ENCODE results near the gene C10orf105.

Gene C10orf105

DNA sequence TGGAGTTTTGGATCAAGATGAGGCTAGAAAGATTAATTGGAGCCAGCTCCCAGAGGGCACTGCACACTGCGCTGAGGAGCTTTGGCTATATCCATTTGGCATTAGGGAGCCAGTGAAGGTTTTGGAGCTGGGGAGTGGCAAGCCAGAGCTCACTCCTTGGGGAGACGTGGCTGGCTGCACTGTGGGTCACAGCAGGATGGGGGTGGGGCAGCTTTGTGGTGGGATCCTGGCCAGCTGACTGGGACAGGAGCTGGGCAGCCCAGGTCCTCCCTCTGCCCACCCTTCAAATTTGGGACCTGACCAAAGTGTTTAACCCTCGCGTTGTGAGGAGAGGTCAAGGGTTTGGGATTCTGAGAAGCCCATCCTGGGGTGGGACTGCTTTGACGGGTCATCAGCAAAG, 5.0 kb downstream of the C10orf105 start:
- no peak for DNase-seq (ENCODE audit: low spot score)
- TF ChIP-seq, protein P1, sequence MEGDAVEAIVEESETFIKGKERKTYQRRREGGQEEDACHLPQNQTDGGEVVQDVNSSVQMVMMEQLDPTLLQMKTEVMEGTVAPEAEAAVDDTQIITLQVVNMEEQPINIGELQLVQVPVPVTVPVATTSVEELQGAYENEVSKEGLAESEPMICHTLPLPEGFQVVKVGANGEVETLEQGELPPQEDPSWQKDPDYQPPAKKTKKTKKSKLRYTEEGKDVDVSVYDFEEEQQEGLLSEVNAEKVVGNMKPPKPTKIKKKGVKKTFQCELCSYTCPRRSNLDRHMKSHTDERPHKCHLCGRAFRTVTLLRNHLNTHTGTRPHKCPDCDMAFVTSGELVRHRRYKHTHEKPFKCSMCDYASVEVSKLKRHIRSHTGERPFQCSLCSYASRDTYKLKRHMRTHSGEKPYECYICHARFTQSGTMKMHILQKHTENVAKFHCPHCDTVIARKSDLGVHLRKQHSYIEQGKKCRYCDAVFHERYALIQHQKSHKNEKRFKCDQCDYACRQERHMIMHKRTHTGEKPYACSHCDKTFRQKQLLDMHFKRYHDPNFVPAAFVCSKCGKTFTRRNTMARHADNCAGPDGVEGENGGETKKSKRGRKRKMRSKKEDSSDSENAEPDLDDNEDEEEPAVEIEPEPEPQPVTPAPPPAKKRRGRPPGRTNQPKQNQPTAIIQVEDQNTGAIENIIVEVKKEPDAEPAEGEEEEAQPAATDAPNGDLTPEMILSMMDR (IDR thresholded peaks at IDR 0.05; ENCODE audit: extremely low read depth, missing control alignments) = no peak

DNA sequence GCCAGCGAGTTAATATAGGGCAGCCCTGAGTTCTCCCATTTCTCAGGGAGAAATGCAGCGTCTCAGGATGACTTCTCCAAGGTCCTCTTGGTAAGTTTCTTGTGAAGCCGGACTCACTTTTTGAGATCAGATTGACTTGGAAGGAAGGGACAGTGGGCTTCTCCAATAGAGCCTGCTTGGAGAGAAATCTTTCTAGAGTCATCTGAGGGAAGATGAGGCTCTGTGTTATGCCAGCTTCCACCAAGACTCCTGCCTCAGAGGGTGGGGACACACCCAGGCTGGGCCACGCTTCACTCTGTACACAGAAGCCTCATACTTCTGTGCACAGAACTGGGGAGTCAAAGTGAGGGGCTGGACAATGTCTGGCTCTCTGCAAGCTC, 5.6 kb downstream of the C10orf105 start:
- no peak for DNase-seq (ENCODE audit: low spot score)
- TF ChIP-seq, protein P1 (IDR thresholded peaks at IDR 0.05; ENCODE audit: extremely low read depth, missing control alignments) = no peak

DNA sequence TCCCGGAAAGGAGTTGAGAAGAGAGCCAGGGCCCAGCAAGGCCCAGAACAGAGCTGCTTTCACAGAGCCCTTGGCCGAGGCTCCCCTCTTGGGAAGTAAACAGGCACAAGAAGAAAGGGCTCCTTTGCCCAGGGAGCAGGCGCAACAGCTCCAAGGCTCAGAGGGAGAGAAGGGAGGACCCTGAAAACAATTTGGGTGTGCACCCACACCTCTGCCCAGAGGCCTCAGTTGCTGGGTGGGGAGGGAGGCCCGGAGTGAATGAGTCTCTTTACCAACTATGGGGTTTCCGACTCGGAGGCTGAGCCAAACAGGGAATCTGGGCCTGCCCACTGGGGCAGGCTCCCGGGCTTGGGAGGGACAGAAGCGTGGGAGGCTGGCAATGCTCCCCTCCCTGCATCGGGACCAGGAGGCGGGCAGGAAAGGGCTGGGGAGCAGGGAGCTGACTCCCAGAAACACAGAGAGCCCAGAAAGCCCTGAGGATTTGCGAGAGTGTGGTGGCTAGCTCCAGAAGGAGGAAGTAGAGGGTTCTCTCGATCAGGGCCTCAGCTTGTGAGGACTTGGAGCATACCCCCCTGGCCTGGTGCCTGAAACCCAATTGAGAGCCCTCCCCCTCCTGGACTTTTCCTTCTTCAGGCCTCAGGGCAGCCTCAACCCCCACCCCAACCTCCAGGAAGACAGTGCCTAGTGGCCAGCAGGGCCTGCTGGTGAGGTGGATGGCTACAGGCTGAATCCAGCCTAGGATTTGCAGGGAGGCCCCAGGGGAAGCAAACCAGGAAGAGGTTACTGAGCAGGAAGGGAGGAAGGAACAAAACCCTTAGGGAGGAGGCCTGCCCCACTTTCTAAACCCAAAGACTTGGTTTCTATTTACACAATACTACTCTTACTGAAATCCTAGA, 6.2 kb downstream of the C10orf105 start:
- TF ChIP-seq, protein P1 (IDR thresholded peaks at IDR 0.05; ENCODE audit: extremely low read depth, missing control alignments) = no peak
- no peak for DNase-seq (ENCODE audit: low spot score)

DNA sequence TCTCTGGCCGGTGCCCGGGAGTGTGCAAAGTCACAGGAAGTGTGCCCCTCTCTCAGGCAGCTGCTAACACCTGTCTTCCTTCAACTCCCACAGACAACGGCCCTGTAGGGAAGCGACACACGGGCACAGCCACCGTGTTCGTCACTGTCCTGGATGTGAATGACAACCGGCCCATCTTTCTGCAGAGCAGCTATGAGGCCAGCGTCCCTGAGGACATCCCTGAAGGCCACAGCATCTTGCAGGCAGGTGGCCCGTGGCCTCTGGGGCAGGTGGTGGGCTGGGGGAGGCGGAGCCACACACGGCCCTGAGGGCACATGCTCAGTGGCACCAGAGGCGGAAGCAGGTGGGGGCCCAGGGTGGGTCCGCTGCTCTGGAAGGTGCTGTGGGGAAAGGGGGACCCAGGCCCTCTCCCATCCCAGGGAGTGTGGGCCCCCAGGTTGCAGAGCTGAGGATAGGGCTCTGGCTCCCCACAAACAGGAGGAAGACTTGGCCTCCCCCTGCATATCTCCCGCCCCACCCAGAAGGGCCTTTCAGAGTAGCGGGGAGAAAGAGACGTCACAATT, 6.9 kb downstream of the C10orf105 start:
- TF ChIP-seq, protein P1 (IDR thresholded peaks at IDR 0.05; ENCODE audit: extremely low read depth, missing control alignments) = no peak
- DNase-seq (ENCODE audit: low spot score) = no peak

DNA sequence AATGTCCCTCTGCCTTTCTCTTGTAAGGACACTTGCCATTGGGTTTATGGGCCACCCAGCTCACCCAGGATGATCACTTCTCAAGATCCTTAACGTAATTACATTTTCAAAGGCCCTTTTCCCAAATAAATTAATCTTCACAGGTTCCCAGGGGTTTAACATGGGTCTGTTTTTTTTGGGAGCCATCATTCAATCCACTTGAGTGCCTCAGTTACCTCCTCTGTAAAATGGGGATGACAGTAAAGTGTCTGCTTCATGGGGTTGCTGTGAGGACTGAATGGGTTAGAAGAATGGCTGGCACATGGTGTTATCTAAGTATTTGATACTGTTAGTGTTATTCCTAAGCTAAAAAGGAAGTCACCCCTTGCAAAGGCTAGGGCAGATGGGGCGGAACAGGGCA, 7.4 kb downstream of the C10orf105 start:
- no peak for DNase-seq (ENCODE audit: low spot score)
- TF ChIP-seq, protein P1 (IDR thresholded peaks at IDR 0.05; ENCODE audit: extremely low read depth, missing control alignments) = no peak

DNA sequence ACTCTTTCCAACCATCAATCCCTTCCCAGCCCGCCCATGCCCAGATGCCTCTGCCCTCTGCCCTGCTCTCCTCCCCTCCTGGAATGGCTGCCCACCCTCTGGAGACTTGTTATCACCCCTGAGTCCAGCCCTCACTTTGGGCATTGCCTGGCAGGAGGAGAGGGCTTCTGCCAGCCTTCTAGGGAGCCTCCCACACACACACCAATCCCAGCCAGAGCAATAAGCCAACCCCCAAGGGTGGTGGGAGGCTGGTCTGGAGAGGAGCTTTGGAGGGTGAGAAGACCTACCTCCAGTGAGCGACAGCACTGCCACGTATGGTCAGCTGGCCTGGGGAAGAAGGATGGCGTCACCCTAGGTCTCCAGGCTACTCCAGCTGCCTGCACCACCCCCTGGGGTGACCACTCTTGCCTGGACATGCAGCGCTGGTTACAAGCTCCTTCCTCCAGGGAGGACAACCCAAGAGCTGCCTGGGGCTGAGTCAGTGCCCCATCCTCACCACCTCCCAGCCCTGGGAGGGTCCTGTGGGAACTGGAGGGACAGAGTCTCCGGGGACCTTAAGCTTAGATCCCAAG, 8.4 kb downstream of the C10orf105 start:
- no peak for DNase-seq (ENCODE audit: low spot score)
- TF ChIP-seq, protein P1 (IDR thresholded peaks at IDR 0.05; ENCODE audit: extremely low read depth, missing control alignments) = no peak

DNA sequence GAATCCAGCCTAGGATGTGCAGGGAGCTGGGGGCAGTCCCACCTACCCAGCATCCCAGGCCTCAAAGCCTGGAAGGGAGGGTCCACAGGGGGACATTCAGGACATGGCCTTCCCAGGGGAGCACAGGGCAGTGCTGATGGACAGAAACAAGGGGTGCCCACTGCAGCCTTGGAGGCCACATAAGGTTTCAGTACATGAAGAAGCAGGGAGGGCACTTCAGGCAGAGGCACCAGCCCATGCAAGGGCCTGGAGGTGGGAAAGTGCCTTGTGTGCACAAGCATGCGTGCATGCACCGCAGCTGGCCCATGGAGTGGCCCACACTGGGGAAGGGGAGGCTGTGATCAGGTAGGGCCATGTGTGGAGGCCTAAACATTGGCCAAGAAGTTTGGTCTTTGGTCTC, 9.1 kb downstream of the C10orf105 start:
- DNase-seq (ENCODE audit: low spot score) = no peak
- TF ChIP-seq, protein P1 (IDR thresholded peaks at IDR 0.05; ENCODE audit: extremely low read depth, missing control alignments) = no peak

Measured in GM20000 (cell line).